ENCODE measurements around the gene CLCN7. TPM values are rescaled to one million over a fixed set of nuclear protein-coding genes. Genes with fewer than 3 reads are reported as not detected.

CLCN7 gene
- total RNA-seq, 1 experiment from 2014 or later = 110 TPM

DNA sequence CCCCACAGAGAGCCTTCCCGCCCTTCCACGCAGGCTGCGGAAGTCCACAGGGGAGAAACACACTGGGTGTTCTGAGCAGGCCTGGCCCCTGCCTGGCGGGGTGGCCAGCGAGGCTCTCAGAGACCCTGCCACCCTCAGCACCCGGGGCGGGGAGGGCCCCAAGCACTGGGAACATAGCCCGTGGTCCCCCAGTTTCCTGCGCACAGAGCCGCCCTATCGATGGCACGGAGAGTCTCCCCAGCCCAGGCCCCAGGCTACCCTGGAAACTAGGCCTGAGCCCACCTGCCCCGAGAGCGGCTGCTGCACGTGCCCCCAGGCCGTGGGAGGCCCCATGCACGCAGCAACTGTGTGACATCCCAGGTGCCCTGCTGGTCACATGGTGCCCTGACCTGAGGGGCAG lies 20.3 kb downstream of the CLCN7 start:
- Histone ChIP-seq H3F3A (ENCODE audit: insufficient read depth, low read depth) (no peaks in the 10 kb centered on the region), H2AFZ (no peak overlapping the region), H3K79me2 (ENCODE audit: low read depth) (no peaks in the 10 kb centered on the region), H3K27ac (no peak overlapping the region), H3K36me3 (ENCODE audit: low read depth) (no peaks in the 10 kb centered on the region), H3K4me1 (replicated peaks; ENCODE audit: insufficient read depth) (no peaks in the 10 kb centered on the region), H4K20me1 (ENCODE audit: insufficient read depth) (no peaks in the 10 kb centered on the region), H3K9me2 (ENCODE audit: insufficient read depth) (no peaks in the 10 kb centered on the region), H3K9me3 (ENCODE audit: insufficient read depth, low read depth) (no peaks in the 10 kb centered on the region), H3K4me2 (no peak overlapping the region), H3K27me3 (ENCODE audit: insufficient read depth, low read depth) (no peaks in the 10 kb centered on the region), H3K4me3 (no peak overlapping the region)
- ChIA-PET CTCF (no interaction called here), POLR2A (ENCODE audit: unreplicated experiment) (no interaction called here)
- TF ChIP-seq CTCF (conservative IDR thresholded peaks at IDR 0.05) (no peak), EZH2 (IDR thresholded peaks at IDR 0.05; ENCODE audit: low read depth) (no peak)
- intact Hi-C loops (cut with micrococcal nuclease; ENCODE audit: unreplicated experiment) = no loop called here
- no TSS peak for BruUV-seq (replicated peaks)
- DNase-seq = no peak

DNA sequence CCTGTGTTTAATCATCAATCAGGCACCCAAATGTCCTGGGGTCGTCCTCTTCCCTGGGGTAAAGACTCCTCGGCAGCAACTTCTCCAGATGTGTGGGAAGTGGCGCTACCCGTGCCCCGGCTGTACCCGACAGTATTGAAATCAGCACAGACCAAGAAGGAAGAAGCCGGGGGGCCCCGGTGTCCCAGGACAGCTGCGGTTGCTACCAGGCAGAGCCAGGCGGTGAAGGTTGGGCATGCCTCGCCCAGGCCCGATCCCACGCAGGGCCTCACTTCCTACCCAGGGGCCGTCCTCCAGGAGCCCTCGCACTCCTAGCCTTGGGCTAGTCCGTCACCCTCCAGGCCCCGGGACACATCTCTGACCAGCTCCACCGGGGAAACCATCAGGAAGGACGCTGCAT lies 21.5 kb downstream of the CLCN7 start:
- Histone ChIP-seq H3K9me2 (ENCODE audit: insufficient read depth) (no peaks in the 10 kb centered on the region), H3F3A (ENCODE audit: insufficient read depth, low read depth) (no peaks in the 10 kb centered on the region), H2AFZ (no peak overlapping the region), H3K4me3 (no peak overlapping the region), H3K79me2 (ENCODE audit: low read depth) (no peaks in the 10 kb centered on the region), H3K36me3 (ENCODE audit: low read depth) (no peaks in the 10 kb centered on the region), H3K4me2 (no peak overlapping the region), H4K20me1 (ENCODE audit: insufficient read depth) (no peaks in the 10 kb centered on the region), H3K27me3 (ENCODE audit: insufficient read depth, low read depth) (no peaks in the 10 kb centered on the region), H3K9me3 (ENCODE audit: insufficient read depth, low read depth) (no peaks in the 10 kb centered on the region), H3K4me1 (replicated peaks; ENCODE audit: insufficient read depth) (no peaks in the 10 kb centered on the region), H3K27ac (no peak overlapping the region)
- TF ChIP-seq EZH2 (IDR thresholded peaks at IDR 0.05; ENCODE audit: low read depth) (no peak), CTCF (conservative IDR thresholded peaks at IDR 0.05) (no peak)
- POLR2A ChIA-PET (ENCODE audit: unreplicated experiment) = no interaction called here
- intact Hi-C loops (cut with micrococcal nuclease; ENCODE audit: unreplicated experiment) = no loop called here
- BruUV-seq (replicated peaks) = no TSS peak
- no peak for DNase-seq
- CTCF ChIA-PET = no interaction called here

- TF ChIP-seq EZH2 (IDR thresholded peaks at IDR 0.05; ENCODE audit: low read depth) (no peak), CTCF (conservative IDR thresholded peaks at IDR 0.05) (no peak)
- no peak for DNase-seq
- H3K27me3 ChIP-seq (ENCODE audit: insufficient read depth, low read depth) = no peaks in the 10 kb centered on the region
- no peaks in the 10 kb centered on the region for H4K20me1 ChIP-seq (ENCODE audit: insufficient read depth)
- H3K27ac ChIP-seq = no peak overlapping the region
- H3F3A ChIP-seq (ENCODE audit: insufficient read depth, low read depth) = no peaks in the 10 kb centered on the region
- no peak overlapping the region for H3K4me3 ChIP-seq
- no peaks in the 10 kb centered on the region for H3K79me2 ChIP-seq (ENCODE audit: low read depth)
- no peak overlapping the region for H3K4me2 ChIP-seq
- intact Hi-C loops (cut with micrococcal nuclease; ENCODE audit: unreplicated experiment) = no loop called here
- no peaks in the 10 kb centered on the region for H3K36me3 ChIP-seq (ENCODE audit: low read depth)
- H2AFZ ChIP-seq = no peak overlapping the region
- CTCF ChIA-PET = no interaction called here
- no peaks in the 10 kb centered on the region for H3K4me1 ChIP-seq (replicated peaks; ENCODE audit: insufficient read depth)
- BruUV-seq (replicated peaks) = no TSS peak
- no peaks in the 10 kb centered on the region for H3K9me3 ChIP-seq (ENCODE audit: insufficient read depth, low read depth)
- POLR2A ChIA-PET (ENCODE audit: unreplicated experiment) = no interaction called here
- no peaks in the 10 kb centered on the region for H3K9me2 ChIP-seq (ENCODE audit: insufficient read depth)
These were observed 22.3 kb downstream of the CLCN7 start for GRCh38 chr16:1452530-1452929.

Data from PC-9 (cell line).